Measurements from ENCODE around the gene DROSHA.
"Not testable (repeated sequence)": the region's sequence is repeated elsewhere in the genome, so short reads cannot be mapped to it uniquely, and the experiment has no call there.

DROSHA gene

GRCh38 chr5:31361704-31362528 is 170.0 kb downstream of the DROSHA start:
- not testable (repeated sequence) for H3K9me3 ChIP-seq (ENCODE audit: control insufficient read depth, insufficient read depth, low read length); H3K36me3 ChIP-seq (ENCODE audit: insufficient read depth, low read length); H3K9ac ChIP-seq (ENCODE audit: low read depth, low read length)
- H3K4me1 ChIP-seq (ENCODE audit: insufficient read depth, low read length): peaks cover 15% of the 10 kb centered on the region

- no peak overlapping the region for H3K9ac ChIP-seq (ENCODE audit: low read depth, low read length)
- H3K9me3 ChIP-seq (ENCODE audit: control insufficient read depth, insufficient read depth, low read length): no peaks in the 10 kb centered on the region
- no peaks in the 10 kb centered on the region for H3K36me3 ChIP-seq (ENCODE audit: insufficient read depth, low read length)
- peaks cover 15% of the 10 kb centered on the region for H3K4me1 ChIP-seq (ENCODE audit: insufficient read depth, low read length)
Measured at GRCh38 chr5:31361234-31361633, 170.7 kb downstream of the DROSHA start.

GRCh38 chr5:31359839-31360238 is 172.1 kb downstream of the DROSHA start:
- peaks cover 15% of the 10 kb centered on the region for H3K4me1 ChIP-seq (ENCODE audit: insufficient read depth, low read length)
- no peaks in the 10 kb centered on the region for H3K9me3 ChIP-seq (ENCODE audit: control insufficient read depth, insufficient read depth, low read length)
- no peaks in the 10 kb centered on the region for H3K36me3 ChIP-seq (ENCODE audit: insufficient read depth, low read length)
- H3K9ac ChIP-seq (ENCODE audit: low read depth, low read length): no peak overlapping the region

- no peaks in the 10 kb centered on the region for H3K9me3 ChIP-seq (ENCODE audit: control insufficient read depth, insufficient read depth, low read length)
- H3K36me3 ChIP-seq (ENCODE audit: insufficient read depth, low read length): no peaks in the 10 kb centered on the region
- H3K9ac ChIP-seq (ENCODE audit: low read depth, low read length): no peak overlapping the region
- H3K4me1 ChIP-seq (ENCODE audit: insufficient read depth, low read length): peaks cover 9% of the 10 kb centered on the region
Measured at GRCh38 chr5:31357038-31357437, 174.9 kb downstream of the DROSHA start.

- H3K36me3 ChIP-seq (ENCODE audit: insufficient read depth, low read length): no peaks in the 10 kb centered on the region
- no peaks in the 10 kb centered on the region for H3K9me3 ChIP-seq (ENCODE audit: control insufficient read depth, insufficient read depth, low read length)
- no peaks in the 10 kb centered on the region for H3K4me1 ChIP-seq (ENCODE audit: insufficient read depth, low read length)
- no peak overlapping the region for H3K9ac ChIP-seq (ENCODE audit: low read depth, low read length)
Measured at GRCh38 chr5:31355337-31355736, 176.6 kb downstream of the DROSHA start.

Measured in ES-I3 (cell line).